ENCODE results near the gene DACT1.

The DACT1 gene

GRCh38 chr14:58645641-58646040 is 7.9 kb downstream of the DACT1 start:
- Histone ChIP-seq H3K27ac (no peak overlapping the region), H3K4me1 (peaks cover 5% of the 10 kb centered on the region; the same call in 1 of the 2 replicates), H3K36me3 (peaks cover 53% of the 10 kb centered on the region), H3K27me3 (no peaks in the 10 kb centered on the region), H3K4me2 (no peak overlapping the region), H3K9ac (no peak overlapping the region), H4K20me1 (no peaks in the 10 kb centered on the region), H3K9me3 (peaks cover 15% of the 10 kb centered on the region), H3K4me3 (no peak overlapping the region)
- TF ChIP-seq Cebpa-rat (IDR thresholded peaks at IDR 0.05), result no peak

GRCh38 chr14:58646479-58646878 is 8.7 kb downstream of the DACT1 start:
- H3K36me3 ChIP-seq, result peaks cover 49% of the 10 kb centered on the region
- peaks cover 5% of the 10 kb centered on the region; the same call in 1 of the 2 replicates for H3K4me1 ChIP-seq
- H3K9ac ChIP-seq, result no peak overlapping the region
- H3K4me2 ChIP-seq, result no peak overlapping the region
- no peaks in the 10 kb centered on the region for H4K20me1 ChIP-seq
- H3K4me3 ChIP-seq, result no peak overlapping the region
- H3K9me3 ChIP-seq, result peaks cover 15% of the 10 kb centered on the region
- H3K27ac ChIP-seq, result no peak overlapping the region
- H3K27me3 ChIP-seq, result no peaks in the 10 kb centered on the region
- no peak for TF ChIP-seq Cebpa-rat (IDR thresholded peaks at IDR 0.05)

- H4K20me1 ChIP-seq, result no peaks in the 10 kb centered on the region
- H3K27me3 ChIP-seq, result no peaks in the 10 kb centered on the region
- H3K36me3 ChIP-seq, result peaks cover 36% of the 10 kb centered on the region
- no peak overlapping the region for H3K4me2 ChIP-seq
- peaks cover 5% of the 10 kb centered on the region; the same call in 1 of the 2 replicates for H3K4me1 ChIP-seq
- no peak overlapping the region for H3K9ac ChIP-seq
- H3K27ac ChIP-seq, result no peak overlapping the region
- H3K9me3 ChIP-seq, result peaks cover 15% of the 10 kb centered on the region
- no peak overlapping the region for H3K4me3 ChIP-seq
- TF ChIP-seq Cebpa-rat (IDR thresholded peaks at IDR 0.05), result no peak
Measured at GRCh38 chr14:58647777-58648176, 10.0 kb downstream of the DACT1 start.

- peaks cover 13% of the 10 kb centered on the region for H3K9me3 ChIP-seq
- peaks cover 18% of the 10 kb centered on the region for H3K36me3 ChIP-seq
- no peak overlapping the region for H3K4me3 ChIP-seq
- H3K4me2 ChIP-seq, result no peak overlapping the region
- H3K9ac ChIP-seq, result no peak overlapping the region
- H4K20me1 ChIP-seq, result no peaks in the 10 kb centered on the region
- TF ChIP-seq Cebpa-rat (IDR thresholded peaks at IDR 0.05), result no peak
- H3K27me3 ChIP-seq, result no peaks in the 10 kb centered on the region
- H3K27ac ChIP-seq, result no peak overlapping the region
- no peaks in the 10 kb centered on the region for H3K4me1 ChIP-seq
Measured at GRCh38 chr14:58650857-58651256, 13.1 kb downstream of the DACT1 start.

DNA sequence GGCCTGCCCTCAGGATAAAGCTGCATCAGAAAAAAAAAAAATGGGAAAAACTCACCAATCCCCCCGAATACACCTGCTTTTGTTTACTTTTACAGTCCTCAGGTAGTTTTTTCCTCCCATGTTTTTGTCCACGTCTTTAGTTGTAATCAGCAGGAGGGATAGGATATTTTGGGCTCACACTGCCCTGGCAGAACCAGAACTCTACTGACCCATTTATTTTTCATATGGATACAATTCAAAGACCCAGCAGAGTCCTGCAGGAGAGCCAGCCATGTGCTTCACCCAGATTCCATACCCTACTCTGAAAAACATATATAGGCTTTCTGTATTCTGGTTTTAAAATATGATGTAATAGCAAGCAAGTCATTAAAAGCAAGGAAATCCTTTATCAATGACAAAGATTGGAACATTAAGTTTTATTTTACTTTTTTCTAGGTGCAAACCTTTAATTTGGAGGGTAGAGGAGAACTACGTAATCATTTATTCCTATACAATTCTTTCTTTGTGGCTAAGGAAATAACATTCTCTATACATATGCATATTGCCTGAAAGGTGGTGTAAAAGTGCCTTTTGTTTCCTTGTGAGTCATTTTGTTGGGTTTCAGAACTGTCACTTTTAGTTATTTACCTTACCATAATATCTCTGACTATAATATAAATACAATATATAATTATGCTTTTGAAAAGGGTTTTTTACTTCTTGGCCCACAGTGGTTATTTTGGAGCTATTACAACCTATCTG is 19.1 kb downstream of the DACT1 start:
- H3K4me3 ChIP-seq, result no peak overlapping the region
- H3K27ac ChIP-seq, result no peak overlapping the region
- H3K27me3 ChIP-seq, result no peaks in the 10 kb centered on the region
- no peak overlapping the region for H3K9ac ChIP-seq
- H3K4me1 ChIP-seq, result peaks cover 1% of the 10 kb centered on the region
- no peaks in the 10 kb centered on the region for H4K20me1 ChIP-seq
- H3K9me3 ChIP-seq, result 0 out of 2 replicates have a peak, but pooled peaks cover 3% of the 10 kb centered on the region
- no peaks in the 10 kb centered on the region for H3K36me3 ChIP-seq
- no peak for TF ChIP-seq Cebpa-rat (IDR thresholded peaks at IDR 0.05)
- H3K4me2 ChIP-seq, result no peak overlapping the region

GRCh38 chr14:58659061-58659460 is 21.3 kb downstream of the DACT1 start:
- Histone ChIP-seq H3K36me3 (no peaks in the 10 kb centered on the region), H3K4me2 (no peak overlapping the region), H3K27me3 (no peaks in the 10 kb centered on the region), H3K9me3 (0 out of 2 replicates have a peak, but pooled peaks cover 3% of the 10 kb centered on the region), H3K9ac (no peak overlapping the region), H4K20me1 (no peaks in the 10 kb centered on the region), H3K27ac (no peak overlapping the region), H3K4me1 (peaks cover 8% of the 10 kb centered on the region), H3K4me3 (no peak overlapping the region)
- TF ChIP-seq Cebpa-rat (IDR thresholded peaks at IDR 0.05), result no peak

GRCh38 chr14:58659846-58660245 is 22.1 kb downstream of the DACT1 start:
- H4K20me1 ChIP-seq, result no peaks in the 10 kb centered on the region
- no peak overlapping the region for H3K4me3 ChIP-seq
- H3K27me3 ChIP-seq, result no peaks in the 10 kb centered on the region
- TF ChIP-seq Cebpa-rat (IDR thresholded peaks at IDR 0.05), result no peak
- peaks cover 8% of the 10 kb centered on the region for H3K4me1 ChIP-seq
- 0 out of 2 replicates have a peak, but pooled peaks cover 3% of the 10 kb centered on the region for H3K9me3 ChIP-seq
- H3K27ac ChIP-seq, result no peak overlapping the region
- H3K9ac ChIP-seq, result no peak overlapping the region
- no peak overlapping the region for H3K4me2 ChIP-seq
- no peaks in the 10 kb centered on the region for H3K36me3 ChIP-seq

DNA sequence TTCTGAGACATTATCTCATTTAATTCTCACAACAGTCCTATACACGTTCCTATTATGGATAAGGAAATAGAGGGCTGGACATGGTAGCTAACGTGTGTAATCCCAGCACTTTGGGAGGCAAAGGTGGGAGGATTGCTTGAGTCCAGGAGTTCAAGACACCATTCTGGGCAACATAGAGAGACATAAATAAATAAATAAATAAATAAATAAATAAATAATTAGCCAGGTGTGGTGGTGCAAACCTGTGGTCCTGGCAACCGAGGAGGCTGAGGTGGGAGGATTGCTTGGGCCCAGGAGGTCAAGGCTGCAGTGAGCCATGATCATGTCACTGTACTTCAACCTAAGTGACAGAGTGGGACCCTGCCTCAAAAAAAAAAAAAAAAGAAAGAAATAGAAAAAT is 22.6 kb downstream of the DACT1 start:
- TF ChIP-seq Cebpa-rat (IDR thresholded peaks at IDR 0.05), result no peak
- H3K4me1 ChIP-seq, result peaks cover 8% of the 10 kb centered on the region
- no peaks in the 10 kb centered on the region for H3K36me3 ChIP-seq
- H4K20me1 ChIP-seq, result no peaks in the 10 kb centered on the region
- no peak overlapping the region for H3K4me2 ChIP-seq
- no peaks in the 10 kb centered on the region for H3K27me3 ChIP-seq
- H3K27ac ChIP-seq, result no peak overlapping the region
- H3K4me3 ChIP-seq, result no peak overlapping the region
- H3K9me3 ChIP-seq, result no peaks in the 10 kb centered on the region
- H3K9ac ChIP-seq, result no peak overlapping the region

DNA sequence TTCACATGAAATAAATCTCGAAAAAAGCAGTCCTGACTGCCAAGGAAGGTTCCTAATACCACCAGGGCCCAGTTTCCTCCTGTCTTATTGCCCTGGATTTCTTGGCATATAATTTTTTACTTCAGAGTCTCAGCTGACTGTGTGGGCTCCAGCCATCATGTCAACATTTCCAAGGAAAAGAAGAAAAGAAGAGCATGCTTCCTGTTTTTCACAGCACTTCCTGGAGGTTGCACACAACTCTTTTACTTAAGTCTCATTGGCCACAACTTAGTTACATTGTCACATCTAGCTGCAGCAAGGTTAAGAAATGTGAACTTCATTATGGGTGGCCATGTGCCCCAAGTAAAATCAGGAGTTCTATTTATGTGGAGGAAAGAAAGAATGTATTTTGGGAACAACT is 24.3 kb downstream of the DACT1 start:
- Histone ChIP-seq H3K27me3 (no peaks in the 10 kb centered on the region), H3K9me3 (no peaks in the 10 kb centered on the region), H3K9ac (no peak overlapping the region), H3K4me1 (peaks cover 8% of the 10 kb centered on the region), H3K4me3 (no peak overlapping the region), H3K27ac (no peak overlapping the region), H4K20me1 (no peaks in the 10 kb centered on the region), H3K4me2 (no peak overlapping the region), H3K36me3 (no peaks in the 10 kb centered on the region)
- TF ChIP-seq Cebpa-rat (IDR thresholded peaks at IDR 0.05), result no peak

DNA sequence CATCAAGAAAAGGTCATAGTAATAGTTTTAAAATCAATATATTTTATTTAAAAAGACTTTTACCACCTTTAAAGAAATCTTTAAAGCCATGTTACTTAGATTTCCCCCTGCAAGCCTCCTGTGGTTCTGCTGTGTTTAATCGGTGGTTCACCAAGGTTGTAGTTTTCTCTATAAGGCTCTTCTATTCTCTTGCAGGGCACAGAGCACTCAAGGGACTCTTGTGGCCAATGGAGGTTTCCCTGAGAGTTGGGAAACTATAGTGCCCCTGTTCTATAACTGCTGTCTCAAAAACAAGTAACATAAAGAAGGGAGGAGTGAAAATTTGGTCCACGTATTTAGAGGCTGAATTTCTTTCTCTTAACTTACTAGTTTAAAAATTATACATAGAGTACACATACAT is 25.0 kb downstream of the DACT1 start:
- Histone ChIP-seq H3K36me3 (no peaks in the 10 kb centered on the region), H3K4me1 (peaks cover 8% of the 10 kb centered on the region), H3K27ac (no peak overlapping the region), H3K9me3 (no peaks in the 10 kb centered on the region), H4K20me1 (no peaks in the 10 kb centered on the region), H3K4me2 (no peak overlapping the region), H3K27me3 (no peaks in the 10 kb centered on the region), H3K4me3 (no peak overlapping the region), H3K9ac (no peak overlapping the region)
- no peak for TF ChIP-seq Cebpa-rat (IDR thresholded peaks at IDR 0.05)
